HEK293 (cell line): ENCODE data around the gene DOK3.

Source experiments
- SETDB1 ChIP-seq: IDR thresholded peaks from one replicate; pipeline ENCODE4 v1.6.1; 2017; ENCODE audit warnings: mild to moderate bottlenecking, low read length, moderate library complexity, mixed read lengths; ENCODE audit not compliant: insufficient read length
- TRIM28 ChIP-seq: IDR thresholded peaks from 2 replicates; pipeline ENCODE4 v1.6.1; 2011; ENCODE audit warnings: low read length, control low read depth, borderline replicate concordance
- TF ChIP-seq, protein P1 (sequence below): fragments of 450-650 bp; formaldehyde crosslinking; IDR thresholded peaks from 2 replicates; pipeline ENCODE4 v1.5.1; 2016; ENCODE audit warnings: missing biosample characterization, missing genetic modification characterization
- TF ChIP-seq, protein P2 (sequence below): fragments of 450-650 bp; IDR thresholded peaks from 2 replicates; pipeline ENCODE4 v1.5.1; 2018; ENCODE audit warnings: missing biosample characterization, missing genetic modification characterization

GRCh38 chr5:177547736-177548135 lies 38.1 kb upstream of the DOK3 start:
- TF ChIP-seq, protein P1, sequence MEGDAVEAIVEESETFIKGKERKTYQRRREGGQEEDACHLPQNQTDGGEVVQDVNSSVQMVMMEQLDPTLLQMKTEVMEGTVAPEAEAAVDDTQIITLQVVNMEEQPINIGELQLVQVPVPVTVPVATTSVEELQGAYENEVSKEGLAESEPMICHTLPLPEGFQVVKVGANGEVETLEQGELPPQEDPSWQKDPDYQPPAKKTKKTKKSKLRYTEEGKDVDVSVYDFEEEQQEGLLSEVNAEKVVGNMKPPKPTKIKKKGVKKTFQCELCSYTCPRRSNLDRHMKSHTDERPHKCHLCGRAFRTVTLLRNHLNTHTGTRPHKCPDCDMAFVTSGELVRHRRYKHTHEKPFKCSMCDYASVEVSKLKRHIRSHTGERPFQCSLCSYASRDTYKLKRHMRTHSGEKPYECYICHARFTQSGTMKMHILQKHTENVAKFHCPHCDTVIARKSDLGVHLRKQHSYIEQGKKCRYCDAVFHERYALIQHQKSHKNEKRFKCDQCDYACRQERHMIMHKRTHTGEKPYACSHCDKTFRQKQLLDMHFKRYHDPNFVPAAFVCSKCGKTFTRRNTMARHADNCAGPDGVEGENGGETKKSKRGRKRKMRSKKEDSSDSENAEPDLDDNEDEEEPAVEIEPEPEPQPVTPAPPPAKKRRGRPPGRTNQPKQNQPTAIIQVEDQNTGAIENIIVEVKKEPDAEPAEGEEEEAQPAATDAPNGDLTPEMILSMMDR (tag by site-specific recombination), result no peak
- TF ChIP-seq TRIM28 (no peak), SETDB1 (no peak)
- TF ChIP-seq, protein P2, sequence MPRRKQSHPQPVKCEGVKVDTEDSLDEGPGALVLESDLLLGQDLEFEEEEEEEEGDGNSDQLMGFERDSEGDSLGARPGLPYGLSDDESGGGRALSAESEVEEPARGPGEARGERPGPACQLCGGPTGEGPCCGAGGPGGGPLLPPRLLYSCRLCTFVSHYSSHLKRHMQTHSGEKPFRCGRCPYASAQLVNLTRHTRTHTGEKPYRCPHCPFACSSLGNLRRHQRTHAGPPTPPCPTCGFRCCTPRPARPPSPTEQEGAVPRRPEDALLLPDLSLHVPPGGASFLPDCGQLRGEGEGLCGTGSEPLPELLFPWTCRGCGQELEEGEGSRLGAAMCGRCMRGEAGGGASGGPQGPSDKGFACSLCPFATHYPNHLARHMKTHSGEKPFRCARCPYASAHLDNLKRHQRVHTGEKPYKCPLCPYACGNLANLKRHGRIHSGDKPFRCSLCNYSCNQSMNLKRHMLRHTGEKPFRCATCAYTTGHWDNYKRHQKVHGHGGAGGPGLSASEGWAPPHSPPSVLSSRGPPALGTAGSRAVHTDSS (tag by site-specific recombination), result no peak
